GM19099 (cell line): ENCODE measurements around the gene SOD1.

ENCODE experiments used
- POLR2A ChIP-seq: IDR thresholded peaks from 3 replicates; pipeline ENCODE4 v1.6.1; 2011; ENCODE audit warnings: low read depth; ENCODE audit not compliant: insufficient read length; ENCODE audit errors: extremely low read depth

Gene SOD1

DNA sequence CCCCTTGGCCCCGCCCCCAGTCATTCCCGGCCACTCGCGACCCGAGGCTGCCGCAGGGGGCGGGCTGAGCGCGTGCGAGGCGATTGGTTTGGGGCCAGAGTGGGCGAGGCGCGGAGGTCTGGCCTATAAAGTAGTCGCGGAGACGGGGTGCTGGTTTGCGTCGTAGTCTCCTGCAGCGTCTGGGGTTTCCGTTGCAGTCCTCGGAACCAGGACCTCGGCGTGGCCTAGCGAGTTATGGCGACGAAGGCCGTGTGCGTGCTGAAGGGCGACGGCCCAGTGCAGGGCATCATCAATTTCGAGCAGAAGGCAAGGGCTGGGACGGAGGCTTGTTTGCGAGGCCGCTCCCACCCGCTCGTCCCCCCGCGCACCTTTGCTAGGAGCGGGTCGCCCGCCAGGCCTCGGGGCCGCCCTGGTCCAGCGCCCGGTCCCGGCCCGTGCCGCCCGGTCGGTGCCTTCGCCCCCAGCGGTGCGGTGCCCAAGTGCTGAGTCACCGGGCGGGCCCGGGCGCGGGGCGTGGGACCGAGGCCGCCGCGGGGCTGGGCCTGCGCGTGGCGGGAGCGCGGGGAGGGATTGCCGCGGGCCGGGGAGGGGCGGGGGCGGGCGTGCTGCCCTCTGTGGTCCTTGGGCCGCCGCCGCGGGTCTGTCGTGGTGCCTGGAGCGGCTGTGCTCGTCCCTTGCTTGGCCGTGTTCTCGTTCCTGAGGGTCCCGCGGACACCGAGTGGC is at the start of gene SOD1:
Gene SOD1 (plus strand): TSS at position 158 of the 723 bp plus-strand sequence. CDS start 77 bp downstream, at position 235.
- TF ChIP-seq POLR2A = peak; percentile 99

DNA sequence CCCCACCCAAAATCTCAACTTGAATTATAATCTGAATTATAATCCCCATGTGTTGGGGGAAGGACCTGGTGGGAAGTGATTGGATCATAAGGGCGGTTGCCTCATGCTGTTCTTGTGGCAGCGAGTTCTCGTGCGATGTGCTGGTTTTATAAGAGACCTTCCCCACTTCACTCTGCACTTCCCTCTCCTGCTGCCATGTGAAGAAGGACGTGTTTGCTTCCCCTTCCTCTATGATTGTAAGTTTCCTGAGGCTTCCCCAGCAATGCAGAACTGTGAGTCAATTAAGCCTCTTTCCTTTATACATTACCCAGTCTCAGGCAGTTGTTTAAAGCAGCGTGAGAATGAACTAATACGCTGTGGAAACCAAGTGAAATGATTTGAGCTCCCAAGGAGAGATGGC is 48.0 kb upstream of the SOD1 start:
- no peak for TF ChIP-seq POLR2A

DNA sequence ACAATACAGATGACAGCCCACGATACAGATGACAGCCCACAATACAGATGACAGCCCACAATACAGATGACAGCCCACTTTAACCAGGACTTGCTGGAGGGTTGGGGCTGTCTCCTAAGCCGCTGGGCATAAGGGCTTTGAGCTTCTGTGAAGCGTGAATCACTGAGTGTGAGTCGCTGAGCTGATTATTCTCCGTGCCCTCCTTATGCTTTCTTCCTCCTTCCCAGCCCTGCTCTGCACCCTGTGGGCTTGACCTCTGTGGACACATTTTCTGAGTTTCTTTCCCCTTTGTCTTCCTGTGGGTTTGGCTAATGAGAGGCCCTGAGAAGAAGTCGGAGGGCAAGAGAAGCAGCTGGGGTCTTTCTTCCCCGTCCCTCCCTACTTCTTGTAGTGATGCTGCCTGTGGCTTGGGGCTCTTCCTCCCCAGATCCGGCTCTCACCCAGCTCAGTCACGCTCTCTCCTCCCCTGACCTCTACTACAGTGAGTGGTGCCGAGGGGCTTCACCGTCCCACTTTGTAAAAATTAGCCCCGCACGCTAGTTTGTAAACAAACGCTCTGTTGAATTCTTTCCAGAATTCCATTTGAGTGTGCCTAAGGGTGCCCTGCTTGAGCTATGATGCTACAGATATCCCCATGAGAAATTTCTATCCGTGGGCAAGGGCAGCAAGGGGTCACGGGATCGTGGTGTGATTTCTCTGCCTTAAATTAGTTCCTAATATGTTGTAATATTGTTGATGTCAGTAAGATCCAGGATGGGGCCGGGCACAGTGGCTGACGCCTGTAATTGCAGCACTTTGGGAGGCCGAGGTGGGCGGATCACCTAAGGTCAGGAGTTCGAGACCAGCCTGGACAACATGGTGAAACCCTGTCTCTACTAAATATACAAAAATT is 46.4 kb upstream of the SOD1 start:
- no peak for TF ChIP-seq POLR2A

- TF ChIP-seq POLR2A = no peak
These were observed 44.8 kb upstream of the SOD1 start for GRCh38 chr21:31614705-31615104.

- TF ChIP-seq POLR2A = no peak
These were observed 43.3 kb upstream of the SOD1 start for GRCh38 chr21:31616216-31616615.

GRCh38 chr21:31618696-31619430 is 40.6 kb upstream of the SOD1 start:
- TF ChIP-seq POLR2A = no peak

GRCh38 chr21:31622397-31622796 is 37.1 kb upstream of the SOD1 start:
- no peak for TF ChIP-seq POLR2A

- no peak for TF ChIP-seq POLR2A
These were observed 35.8 kb upstream of the SOD1 start for GRCh38 chr21:31623664-31624063.

GRCh38 chr21:31624181-31624580 is 35.3 kb upstream of the SOD1 start:
- TF ChIP-seq POLR2A = no peak

GRCh38 chr21:31624961-31625491 is 34.5 kb upstream of the SOD1 start:
- TF ChIP-seq POLR2A = no peak

- TF ChIP-seq POLR2A = no peak
These were observed 29.4 kb upstream of the SOD1 start for GRCh38 chr21:31629972-31630711.

DNA sequence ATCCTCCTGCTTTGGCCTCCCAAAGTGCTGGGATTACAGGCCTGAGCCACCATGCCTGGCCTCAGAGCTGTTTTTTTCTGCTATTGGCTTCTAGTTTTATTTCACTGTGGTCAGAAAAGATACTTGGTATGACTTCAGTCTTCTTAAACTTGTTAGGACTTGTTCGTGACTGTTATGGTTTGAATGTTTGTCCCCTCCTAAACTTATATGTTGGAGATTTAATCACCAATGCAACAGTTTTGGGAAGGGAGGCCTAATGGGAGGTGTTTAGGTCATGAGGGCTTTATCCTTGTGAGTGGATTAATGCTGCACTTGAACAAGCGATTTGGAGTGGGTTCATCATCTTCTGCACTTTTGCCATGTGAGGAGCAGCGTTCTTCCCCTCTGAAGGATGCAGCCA is 24.5 kb upstream of the SOD1 start:
- TF ChIP-seq POLR2A = no peak

- TF ChIP-seq POLR2A = no peak
These were observed 22.6 kb upstream of the SOD1 start for GRCh38 chr21:31636874-31637273.

- TF ChIP-seq POLR2A = no peak
These were observed 18.0 kb upstream of the SOD1 start for GRCh38 chr21:31641416-31641922.

GRCh38 chr21:31644643-31645042 is 14.8 kb upstream of the SOD1 start:
- no peak for TF ChIP-seq POLR2A

- no peak for TF ChIP-seq POLR2A
These were observed 11.8 kb upstream of the SOD1 start for GRCh38 chr21:31647650-31648049.
